ENCODE data around the gene SH3GL3.

The SH3GL3 gene

GRCh38 chr15:83537606-83538005 is 90.5 kb downstream of the SH3GL3 start:
- TF ChIP-seq ZC3H10 (CRISPR knock-in tag; IDR thresholded peaks at IDR 0.05): no peak
- no peak for TF ChIP-seq TCF4 (CRISPR knock-in tag; IDR thresholded peaks at IDR 0.05; ENCODE audit: borderline replicate concordance)
- no peak for TF ChIP-seq ISL1 (CRISPR knock-in tag; IDR thresholded peaks at IDR 0.05)
- TF ChIP-seq TOX (CRISPR knock-in tag; IDR thresholded peaks at IDR 0.05; ENCODE audit: borderline replicate concordance): no peak
- no peak for ATAC-seq

GRCh38 chr15:83538682-83539081 is 91.5 kb downstream of the SH3GL3 start:
- no peak for ATAC-seq
- TF ChIP-seq CSDC2 (CRISPR knock-in tag; IDR thresholded peaks at IDR 0.05): no peak
- TF ChIP-seq ZNF8 (CRISPR knock-in tag; IDR thresholded peaks at IDR 0.05): no peak
- no peak for TF ChIP-seq OSR1 (CRISPR knock-in tag; IDR thresholded peaks at IDR 0.05)
- no peak for TF ChIP-seq ZFP30 (CRISPR knock-in tag; IDR thresholded peaks at IDR 0.05)
- no peak for TF ChIP-seq TSHZ2 (CRISPR knock-in tag; IDR thresholded peaks at IDR 0.05)
- no peak for TF ChIP-seq POU6F1 (CRISPR knock-in tag; IDR thresholded peaks at IDR 0.05; ENCODE audit: borderline replicate concordance, low read depth)
- no peak for TF ChIP-seq ISL1 (CRISPR knock-in tag; IDR thresholded peaks at IDR 0.05)
- TF ChIP-seq ZNF565 (CRISPR knock-in tag; conservative IDR thresholded peaks at IDR 0.05; ENCODE audit: low read depth): no peak
- no peak for TF ChIP-seq CREB5 (CRISPR knock-in tag; IDR thresholded peaks at IDR 0.05; ENCODE audit: low read depth)

GRCh38 chr15:83545804-83546511 is 98.8 kb downstream of the SH3GL3 start:
- no peak for ATAC-seq
- TF ChIP-seq RARB (CRISPR knock-in tag; IDR thresholded peaks at IDR 0.05) (no peak), SNAI2 (CRISPR knock-in tag; IDR thresholded peaks at IDR 0.05) (no peak), POU6F1 (CRISPR knock-in tag; IDR thresholded peaks at IDR 0.05; ENCODE audit: borderline replicate concordance, low read depth) (no peak), TOX (CRISPR knock-in tag; IDR thresholded peaks at IDR 0.05; ENCODE audit: borderline replicate concordance) (no peak), ZNF8 (CRISPR knock-in tag; IDR thresholded peaks at IDR 0.05) (no peak), ZC3H10 (CRISPR knock-in tag; IDR thresholded peaks at IDR 0.05) (no peak), OSR1 (CRISPR knock-in tag; IDR thresholded peaks at IDR 0.05) (no peak), BACH2 (CRISPR knock-in tag; IDR thresholded peaks at IDR 0.05; ENCODE audit: borderline replicate concordance) (no peak), ZNF70 (CRISPR knock-in tag; IDR thresholded peaks at IDR 0.05) (no peak), ESRRG (CRISPR knock-in tag; IDR thresholded peaks at IDR 0.05) (no peak), PPARA (CRISPR knock-in tag; IDR thresholded peaks at IDR 0.05; ENCODE audit: borderline replicate concordance) (no peak), TSHZ2 (CRISPR knock-in tag; IDR thresholded peaks at IDR 0.05) (no peak), CREB5 (CRISPR knock-in tag; IDR thresholded peaks at IDR 0.05; ENCODE audit: low read depth) (no peak), TCF4 (CRISPR knock-in tag; IDR thresholded peaks at IDR 0.05; ENCODE audit: borderline replicate concordance) (no peak), ISL1 (CRISPR knock-in tag; IDR thresholded peaks at IDR 0.05) (no peak), ZFP3 (CRISPR knock-in tag; IDR thresholded peaks at IDR 0.05) (no peak), PATZ1 (CRISPR knock-in tag; IDR thresholded peaks at IDR 0.05; ENCODE audit: borderline replicate concordance) (no peak)
